HUES64 (cell line): ENCODE measurements around the gene EIF5AL1.

Experiments
- H3K27ac ChIP-seq: 2 replicates; pipeline ENCODE4 v1.7.0; 2013; ENCODE audit warnings: low read depth, low read length, inconsistent platforms
- H3K27me3 ChIP-seq: 2 replicates; pipeline ENCODE4 v1.6.1; 2013; ENCODE audit warnings: mild to moderate bottlenecking, low read length; ENCODE audit not compliant: insufficient read depth
- H3K36me3 ChIP-seq: 2 replicates; pipeline ENCODE4 v1.6.1; 2013; ENCODE audit warnings: mild to moderate bottlenecking, low read length; ENCODE audit not compliant: insufficient read depth
- H3K4me1 ChIP-seq: 2 replicates; pipeline ENCODE4 v1.6.1; 2013; ENCODE audit warnings: mild to moderate bottlenecking, low read length, moderate library complexity; ENCODE audit not compliant: insufficient read depth
- H3K4me3 ChIP-seq: 2 replicates; pipeline ENCODE4 v1.5.1; 2013; ENCODE audit warnings: mild to moderate bottlenecking, low read length, moderate library complexity
- H3K9ac ChIP-seq: 2 replicates; pipeline ENCODE4 v1.6.1; 2013; ENCODE audit warnings: mild to moderate bottlenecking, low read depth, low read length
- H3K9me3 ChIP-seq: 2 replicates; pipeline ENCODE4 v1.6.1; 2013; ENCODE audit warnings: low read depth, low read length; ENCODE audit not compliant: insufficient read depth
- WGBS: fragments of 150-250, 120-280 bp; methylation state at CpG from one replicate; pipeline ENCODE4 v1.1.7; 2013; ENCODE audit warnings: missing lambda C conversion rate; 5-methylcytosine and 5-hydroxymethylcytosine counted together

Gene EIF5AL1

GRCh38 chr10:79563426-79563825 is 51.1 kb downstream of the EIF5AL1 start:
- WGBS: 80% methylated on average over 3 of the region's 4 CpGs
- H3K9me3 ChIP-seq: no peaks in the 10 kb centered on the region

More at GRCh38 chr10:79563426-79563825, 51.1 kb downstream of the EIF5AL1 start:
- H3K27me3 ChIP-seq: peaks cover 18% of the 10 kb centered on the region; the same call in 1 of the 2 replicates
- no peak overlapping the region for H3K9ac ChIP-seq
- H3K27ac ChIP-seq: no peak overlapping the region
- no peaks in the 10 kb centered on the region for H3K4me1 ChIP-seq
- no peak overlapping the region for H3K4me3 ChIP-seq
- H3K36me3 ChIP-seq: no peaks in the 10 kb centered on the region
